SK-N-SH (cell line): ENCODE measurements around the gene TCEA2. TPM values are rescaled to one million over a fixed set of nuclear protein-coding genes. Genes with fewer than 3 reads are reported as not detected.

Experiments
- CTCF ChIA-PET: fragments of 300-600, 350-600 bp; formaldehyde crosslinking; extraction: SDS; loops from one replicate; lab custom pipeline; 2021; lab: Yijun Ruan, JAX
- POLR2A ChIA-PET: fragments of 350-600 bp; sonication (Branson Sonifier 250); formaldehyde crosslinking; extraction: SDS; loops from one replicate; lab custom pipeline; 2020; ENCODE audit warnings: antibody characterized with exemption, inconsistent platforms; lab: Yijun Ruan, JAX
- DNase-seq: peaks from one replicate; pipeline ENCODE4 v3.0.0; 2012
- H2AFZ ChIP-seq: fragments of 200-600 bp; sonication (generic); 2 replicates; pipeline ENCODE4 v1.8.1; 2016; ENCODE audit warnings: antibody characterized with exemption, mild to moderate bottlenecking, low read depth
- H3F3A ChIP-seq: fragments of 200-600 bp; sonication (generic); replicated peaks from 2 replicates; pipeline ENCODE3; 2016; ENCODE audit warnings: antibody characterized with exemption, mild to moderate bottlenecking; ENCODE audit not compliant: insufficient read depth
- H3K27ac ChIP-seq, 2 experiments: fragments of 200-500 bp in 1 of 2; fragments of 200-600 bp in 1 of 2; sonication (Bioruptor generic) in 1 of 2; sonication (generic), shearing (Covaris generic) in 1 of 2; 2 replicates each; pipeline versions ENCODE4 v1.5.1 to v1.6.1; 2014 to 2016; ENCODE audit warnings: low read depth in 2 of 2, inconsistent platforms in 1 of 2, low read length in 1 of 2, mild to moderate bottlenecking in 1 of 2, mixed read lengths in 1 of 2
- H3K27me3 ChIP-seq: fragments of 200-600 bp; sonication (generic), shearing (Covaris generic); 2 replicates; pipeline ENCODE4 v1.6.1; 2016; ENCODE audit warnings: mixed run types; ENCODE audit not compliant: insufficient read depth
- H3K36me3 ChIP-seq, 2 experiments: fragments of 200-500 bp in 1 of 2; fragments of 200-600 bp in 1 of 2; sonication (Bioruptor generic) in 1 of 2; sonication (generic) in 1 of 2; replicated peaks in 1 of 2; 2 replicates each; pipeline versions ENCODE3 to v1.5.1; 2014 to 2016; ENCODE audit warnings: low read length in 1 of 2, mild to moderate bottlenecking in 1 of 2; ENCODE audit not compliant: insufficient read depth in 2 of 2, control insufficient read depth in 1 of 2
- H3K4me1 ChIP-seq, 2 experiments: fragments of 200-500 bp in 1 of 2; fragments of 200-600 bp in 1 of 2; sonication (Bioruptor generic) in 1 of 2; sonication (generic), shearing (Covaris generic) in 1 of 2; 2 replicates each; pipeline versions ENCODE4 v1.5.1 to v1.6.1; 2014 to 2016; ENCODE audit warnings: low read depth in 1 of 2, low read length in 1 of 2, mixed run types in 1 of 2; ENCODE audit not compliant: insufficient read depth in 2 of 2, control insufficient read depth in 1 of 2
- H3K4me2 ChIP-seq: fragments of 200-600 bp; sonication (generic), shearing (Covaris generic); 2 replicates; pipeline ENCODE4 v1.6.1; 2017; ENCODE audit warnings: mixed run types
- H3K4me3 ChIP-seq, 2 experiments: fragments of 200-500 bp in 1 of 2; fragments of 200-600 bp in 1 of 2; sonication (Bioruptor generic) in 1 of 2; sonication (generic), shearing (Covaris generic) in 1 of 2; 2 replicates each; pipeline versions ENCODE4 v1.5.1 to v1.8.1; 2014 to 2016; ENCODE audit warnings: low read depth in 2 of 2, inconsistent platforms in 1 of 2, low read length in 1 of 2, mild to moderate bottlenecking in 1 of 2, mixed read lengths in 1 of 2, moderate library complexity in 1 of 2
- H3K79me2 ChIP-seq: fragments of 200-600 bp; sonication (generic); 2 replicates; pipeline ENCODE4 v1.8.1; 2017; ENCODE audit warnings: mild to moderate bottlenecking; ENCODE audit not compliant: insufficient read depth
- H3K9ac ChIP-seq: fragments of 200-600 bp; sonication (generic); 2 replicates; pipeline ENCODE4 v1.6.1; 2017; ENCODE audit warnings: mixed run types
- H3K9me2 ChIP-seq: fragments of 200-600 bp; sonication (generic); 2 replicates; pipeline ENCODE4 v1.6.1; 2017; ENCODE audit warnings: mixed run types
- H3K9me3 ChIP-seq: fragments of 200-600 bp; sonication (generic); 2 replicates; pipeline ENCODE4 v1.6.1; 2017; ENCODE audit warnings: mixed run types, mild to moderate bottlenecking, moderate library complexity
- H4K20me1 ChIP-seq: fragments of 200-600 bp; sonication (generic); 2 replicates; pipeline ENCODE4 v1.6.1; 2017; ENCODE audit warnings: mild to moderate bottlenecking, mixed run types; ENCODE audit not compliant: insufficient read depth
- EZH2phosphoT487 ChIP-seq: fragments of 200-600 bp; sonication (generic); IDR thresholded peaks from 2 replicates; pipeline ENCODE4 v1.6.1; 2017; ENCODE audit warnings: low read depth, mixed run types, mild to moderate bottlenecking, antibody characterized with exemption, moderate library complexity, borderline replicate concordance
- FOSL2 ChIP-seq: IDR thresholded peaks from 2 replicates; pipeline ENCODE4 v1.4.0; 2012; ENCODE audit warnings: low read depth, mild to moderate bottlenecking, moderate library complexity, borderline replicate concordance
- IRF3 ChIP-seq: fragments of 150-350 bp; IDR thresholded peaks from 2 replicates; pipeline ENCODE4 v1.6.1; 2016; ENCODE audit warnings: mild to moderate bottlenecking, low read depth, low read length
- MEF2A ChIP-seq: IDR thresholded peaks from 2 replicates; pipeline ENCODE4 v1.4.0; 2012; ENCODE audit warnings: low read depth, borderline replicate concordance
- POLR2AphosphoS5 ChIP-seq: IDR thresholded peaks from 2 replicates; pipeline ENCODE4 v1.6.1; 2012; ENCODE audit warnings: low read depth, low read length
- RAD21 ChIP-seq: IDR thresholded peaks from 2 replicates; pipeline ENCODE4 v1.6.1; 2012; ENCODE audit warnings: mild to moderate bottlenecking, low read length
- RXRA ChIP-seq: IDR thresholded peaks from 2 replicates; pipeline ENCODE4 v1.4.0; 2012; ENCODE audit warnings: low read depth, mild to moderate bottlenecking, borderline replicate concordance
- SIN3A ChIP-seq: IDR thresholded peaks from 2 replicates; pipeline ENCODE4 v1.6.1; 2012; ENCODE audit warnings: low read depth, mild to moderate bottlenecking, low read length, moderate library complexity, borderline replicate concordance
- TEAD4 ChIP-seq: IDR thresholded peaks from 2 replicates; pipeline ENCODE4 v1.4.0; 2012; ENCODE audit warnings: mild to moderate bottlenecking, borderline replicate concordance; ENCODE audit not compliant: insufficient read depth
- WGBS: methylation state at CpG from one replicate; pipeline ENCODE4 v1.1.6; 2017; ENCODE audit warnings: low lambda C conversion rate; 5-methylcytosine and 5-hydroxymethylcytosine counted together
- polyA plus RNA-seq, 3 experiments: library from polyadenylated mRNA; depleted of rRNA; stranded (reverse); fragments of >200 nt; gene quantifications; 2 replicates each; pipeline ENCODE4 v1.2.3, GENCODE V29; 2012

TCEA2 gene
- polyA plus RNA-seq, 1 of the 3 experiments (the other 2 are of a cell fraction): 98.9 TPM

- peaks cover 32% of the 10 kb centered on the region for H3K27me3 ChIP-seq
- peaks cover 0 to 7% of the 10 kb centered on the region in 2 experiments; a peak in 1 of 4 replicates for H3K4me1 ChIP-seq
- CTCF ChIA-PET: interaction anchor here (1.0 to 7.8 kb wide), 5 partner anchors 11 to 71 kb away, joined by 3 to 85 read pairs (median 3); partner anchors contain the start of gene PRPF6
- no peak overlapping the region for H2AFZ ChIP-seq
- no peak overlapping the region for H3K9ac ChIP-seq
- TF ChIP-seq FOSL2 (no peak), MEF2A (no peak)
- TF ChIP-seq, all 33 proteins: peak for 0
- POLR2A ChIA-PET: no interaction called here
- no peaks in the 10 kb centered on the region for H3F3A ChIP-seq
- H4K20me1 ChIP-seq: no peaks in the 10 kb centered on the region
- WGBS: 71% methylated on average over 11 of the region's 16 CpGs
- H3K9me2 ChIP-seq: no peaks in the 10 kb centered on the region
- DNase-seq: no peak
- no peak overlapping the region for H3K4me2 ChIP-seq
- H3K36me3 ChIP-seq: no peaks in the 10 kb centered on the region
- H3K4me3 ChIP-seq: no peak overlapping the region
- no peaks in the 10 kb centered on the region for H3K9me3 ChIP-seq
- H3K27ac ChIP-seq: no peak overlapping the region
- H3K79me2 ChIP-seq: no peaks in the 10 kb centered on the region
Observed at GRCh38 chr20:64049878-64050260, 13.1 kb upstream of the TCEA2 start.

GRCh38 chr20:64050261-64051032 lies 12.6 kb upstream of the TCEA2 start:
- no peak overlapping the region for H3K27ac ChIP-seq
- H3K79me2 ChIP-seq: no peaks in the 10 kb centered on the region
- no peak overlapping the region for H3K4me2 ChIP-seq
- no peaks in the 10 kb centered on the region for H3K9me3 ChIP-seq
- H3K36me3 ChIP-seq: no peaks in the 10 kb centered on the region
- no peak overlapping the region for H2AFZ ChIP-seq
- H3K9me2 ChIP-seq: no peaks in the 10 kb centered on the region
- no peak overlapping the region for H3K4me3 ChIP-seq
- TF ChIP-seq RAD21: no peak
- TF ChIP-seq EZH2phosphoT487: no peak
- TF ChIP-seq POLR2AphosphoS5: no peak
- no peak for TF ChIP-seq TEAD4
- no peak for TF ChIP-seq SIN3A
- TF ChIP-seq IRF3: no peak
- no peak for TF ChIP-seq RXRA
- H3F3A ChIP-seq: no peaks in the 10 kb centered on the region
- CTCF ChIA-PET: interaction anchor here (0.5 to 7.8 kb wide), 7 partner anchors 12 to 77 kb away, joined by 3 to 85 read pairs (median 3); partner anchors contain the start of genes PRPF6 and SAMD10
- H3K4me1 ChIP-seq: peaks cover 0 to 7% of the 10 kb centered on the region in 2 experiments; a peak in 1 of 4 replicates
- 84% methylated on average over 17 of the region's 23 CpGs for WGBS
- no peaks in the 10 kb centered on the region for H4K20me1 ChIP-seq
- DNase-seq: no peak
- no peak overlapping the region for H3K9ac ChIP-seq
- H3K27me3 ChIP-seq: peaks cover 32% of the 10 kb centered on the region
- POLR2A ChIA-PET: no interaction called here
